T-helper 22 cell (primary cell): ENCODE data around the gene AZU1.

Source experiments
- DNase-seq: peaks from one replicate; pipeline ENCODE4 v3.0.0-alpha.2; 2020; ENCODE audit warnings: low read depth

The AZU1 gene

DNA sequence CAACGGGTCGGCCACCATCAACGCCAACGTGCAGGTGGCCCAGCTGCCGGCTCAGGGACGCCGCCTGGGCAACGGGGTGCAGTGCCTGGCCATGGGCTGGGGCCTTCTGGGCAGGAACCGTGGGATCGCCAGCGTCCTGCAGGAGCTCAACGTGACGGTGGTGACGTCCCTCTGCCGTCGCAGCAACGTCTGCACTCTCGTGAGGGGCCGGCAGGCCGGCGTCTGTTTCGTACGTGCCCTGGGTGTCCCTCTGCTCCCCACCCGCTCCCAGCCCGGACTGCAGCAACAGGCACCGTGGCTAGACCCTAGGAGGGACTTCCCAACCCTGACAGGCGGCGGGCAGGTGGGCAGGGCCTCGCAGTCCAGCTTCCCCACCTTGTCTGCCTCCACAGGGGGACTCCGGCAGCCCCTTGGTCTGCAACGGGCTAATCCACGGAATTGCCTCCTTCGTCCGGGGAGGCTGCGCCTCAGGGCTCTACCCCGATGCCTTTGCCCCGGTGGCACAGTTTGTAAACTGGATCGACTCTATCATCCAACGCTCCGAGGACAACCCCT, 28.0 kb downstream of the AZU1 start:
- DNase-seq: no peak

DNA sequence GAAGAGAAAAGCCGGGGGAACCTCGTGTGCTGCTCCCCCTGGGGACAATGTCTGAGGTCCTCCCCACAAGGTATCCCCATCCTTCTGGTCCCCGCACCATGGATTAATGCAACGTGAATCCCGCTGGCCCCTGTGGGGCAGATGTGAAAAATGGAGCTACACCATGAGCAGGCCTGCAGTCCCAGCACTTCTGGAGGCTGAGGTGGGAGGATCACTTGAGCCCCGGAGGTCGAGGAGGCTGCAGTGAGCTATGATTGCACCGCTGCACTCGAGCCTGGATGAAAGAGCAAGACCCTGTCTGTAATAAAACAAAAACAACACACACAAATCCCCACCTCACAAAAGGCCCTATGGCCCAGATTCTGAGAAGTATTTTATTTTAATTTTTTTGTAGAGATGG, 30.6 kb downstream of the AZU1 start:
- no peak for DNase-seq

DNA sequence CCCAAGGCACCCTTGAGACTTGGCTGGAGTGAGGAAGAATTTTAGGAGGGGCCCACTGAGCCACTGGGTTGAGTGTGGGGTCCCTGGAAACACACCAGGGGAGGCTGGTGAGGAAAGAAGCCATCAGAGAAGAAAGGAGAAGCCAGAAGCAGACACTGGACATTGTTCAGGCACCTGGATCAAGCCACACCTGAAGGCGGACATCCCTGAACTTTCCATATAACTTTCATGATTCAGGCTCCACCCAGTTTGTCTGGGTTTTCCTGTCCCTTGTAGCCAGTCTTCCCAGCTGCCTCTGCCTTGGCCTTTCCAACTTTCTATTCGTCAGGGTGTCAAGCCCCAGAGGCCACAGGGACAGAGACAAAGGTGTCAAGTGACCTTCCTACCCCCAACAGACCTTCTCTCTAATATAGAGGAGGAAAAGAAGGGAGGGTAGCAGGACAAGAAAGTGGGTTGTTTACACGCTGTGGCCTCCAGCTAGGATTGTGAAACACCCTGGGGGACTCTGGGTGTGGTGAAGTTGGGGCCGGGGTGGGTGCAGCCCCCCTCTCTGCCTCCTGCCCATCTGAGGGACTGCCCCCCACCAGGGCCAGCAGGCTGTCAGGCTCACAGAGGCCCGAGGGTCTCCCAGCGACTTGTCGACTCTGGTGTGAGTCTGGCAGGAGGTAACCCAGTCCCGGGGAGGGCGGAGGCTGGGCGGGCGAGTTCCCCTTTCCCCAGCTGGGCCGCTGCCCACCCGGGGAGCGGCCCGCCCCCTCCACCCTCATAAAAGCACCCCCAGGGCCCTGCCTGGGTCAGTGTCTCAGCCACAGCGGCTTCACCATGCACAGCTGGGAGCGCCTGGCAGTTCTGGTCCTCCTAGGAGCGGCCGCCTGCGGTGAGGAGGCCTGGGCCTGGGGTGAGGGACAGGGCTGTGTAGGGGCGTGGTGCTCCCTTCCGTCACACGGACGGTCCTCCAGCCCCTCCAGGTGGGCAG, 31.5 kb downstream of the AZU1 start, which contains the start of gene CFD:
Gene CFD, plus strand, starts transcription at position 797 of the 976 bp plus-strand sequence. Its CDS starts 26 bp downstream, at position 823.
- no peak for DNase-seq

DNA sequence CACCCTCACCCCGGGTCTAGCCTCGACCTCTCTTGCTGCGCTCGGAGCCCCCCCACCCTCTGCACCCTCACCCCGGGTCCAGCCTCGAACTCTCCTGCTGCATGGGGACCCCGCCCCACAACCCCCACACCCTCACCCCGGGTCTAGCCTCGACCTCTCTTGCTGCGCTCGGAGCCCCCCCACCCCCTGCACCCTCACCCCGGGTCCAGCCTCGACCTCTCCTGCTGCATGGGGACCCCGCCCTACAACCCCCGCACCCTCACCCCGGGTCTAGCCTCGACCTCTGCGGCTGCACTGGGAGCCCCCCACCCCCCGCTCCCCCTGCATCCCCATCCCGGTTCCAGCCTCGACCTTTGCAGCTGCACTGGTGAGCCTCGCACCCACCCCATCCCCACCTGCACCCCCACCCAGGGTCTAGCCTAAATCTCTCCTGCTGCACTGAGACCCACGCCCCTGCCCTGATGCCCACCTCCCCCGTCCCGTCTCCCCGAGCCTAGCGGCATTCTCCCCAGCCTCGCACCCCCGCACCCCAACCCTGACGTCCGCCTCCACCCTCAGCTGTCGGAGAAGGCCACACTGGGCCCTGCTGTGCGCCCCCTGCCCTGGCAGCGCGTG, 33.6 kb downstream of the AZU1 start:
- no peak for DNase-seq

DNA sequence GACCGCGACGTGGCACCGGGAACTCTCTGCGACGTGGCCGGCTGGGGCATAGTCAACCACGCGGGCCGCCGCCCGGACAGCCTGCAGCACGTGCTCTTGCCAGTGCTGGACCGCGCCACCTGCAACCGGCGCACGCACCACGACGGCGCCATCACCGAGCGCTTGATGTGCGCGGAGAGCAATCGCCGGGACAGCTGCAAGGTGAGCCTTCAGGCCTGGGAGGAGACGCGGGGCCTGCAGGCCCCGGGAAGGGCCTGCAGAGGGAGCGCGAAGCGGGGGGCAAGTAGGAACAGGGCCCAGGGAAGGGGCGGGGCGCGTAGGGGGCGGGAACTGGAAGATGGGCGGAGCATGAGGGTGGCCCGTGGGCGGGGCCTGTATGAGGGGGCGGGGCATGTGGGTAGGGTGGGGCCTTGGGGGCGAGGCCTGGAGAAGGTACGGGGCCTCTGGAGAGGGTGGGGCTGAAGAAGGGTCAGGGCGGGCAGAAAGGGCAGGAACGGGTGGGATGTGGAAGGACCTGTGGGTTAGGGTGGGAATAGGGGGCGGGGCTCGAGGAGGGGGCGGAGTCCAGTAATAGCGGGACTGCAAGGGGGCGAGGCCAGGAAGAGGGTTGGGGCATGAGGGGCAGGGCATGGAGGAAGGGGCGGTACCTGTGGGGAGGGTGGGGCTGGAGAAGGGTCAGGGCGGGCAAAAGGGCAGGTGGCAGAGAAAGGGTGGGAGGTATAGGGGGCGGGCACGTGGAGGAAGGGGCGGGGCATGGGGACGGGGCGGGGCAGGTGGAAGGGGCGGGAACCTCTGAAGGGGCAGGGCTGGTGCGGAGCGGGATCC, 34.3 kb downstream of the AZU1 start:
- DNase-seq: peak; percentile 57

DNA sequence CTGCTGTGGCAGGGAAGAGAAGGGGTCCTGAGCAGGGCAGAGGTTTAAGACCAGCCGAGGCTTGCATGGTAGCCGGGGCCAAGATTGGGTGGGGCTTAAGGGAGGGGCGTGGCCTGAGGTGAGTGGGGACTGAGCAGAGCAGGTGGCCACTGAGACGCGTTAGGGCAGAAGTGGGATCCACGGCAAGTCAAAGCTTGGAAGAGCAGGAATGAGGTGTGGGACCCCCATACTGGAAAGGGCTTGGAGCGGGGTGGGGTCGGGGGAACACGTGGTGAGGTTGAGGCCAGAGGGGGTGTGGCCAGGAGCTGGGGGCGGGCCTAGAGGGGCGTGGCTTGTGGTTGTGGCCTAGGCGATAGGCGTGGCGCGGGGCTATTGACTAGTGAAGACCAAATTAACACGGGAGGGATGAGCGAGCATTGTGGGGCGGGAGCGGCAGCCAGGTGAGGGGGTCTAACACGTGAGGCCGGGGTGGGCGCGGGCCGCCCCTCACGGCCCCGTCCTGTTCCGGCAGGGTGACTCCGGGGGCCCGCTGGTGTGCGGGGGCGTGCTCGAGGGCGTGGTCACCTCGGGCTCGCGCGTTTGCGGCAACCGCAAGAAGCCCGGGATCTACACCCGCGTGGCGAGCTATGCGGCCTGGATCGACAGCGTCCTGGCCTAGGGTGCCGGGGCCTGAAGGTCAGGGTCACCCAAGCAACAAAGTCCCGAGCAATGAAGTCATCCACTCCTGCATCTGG, 35.1 kb downstream of the AZU1 start:
- peak; percentile 69 for DNase-seq

DNA sequence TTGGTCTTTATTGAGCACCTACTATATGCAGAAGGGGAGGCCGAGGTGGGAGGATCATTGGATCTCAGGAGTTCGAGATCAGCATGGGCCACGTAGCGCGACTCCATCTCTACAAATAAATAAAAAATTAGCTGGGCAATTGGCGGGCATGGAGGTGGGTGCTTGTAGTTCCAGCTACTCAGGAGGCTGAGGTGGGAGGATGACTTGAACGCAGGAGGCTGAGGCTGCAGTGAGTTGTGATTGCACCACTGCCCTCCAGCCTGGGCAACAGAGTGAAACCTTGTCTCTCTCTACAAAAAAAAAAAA, 35.6 kb downstream of the AZU1 start:
- DNase-seq: no peak

DNA sequence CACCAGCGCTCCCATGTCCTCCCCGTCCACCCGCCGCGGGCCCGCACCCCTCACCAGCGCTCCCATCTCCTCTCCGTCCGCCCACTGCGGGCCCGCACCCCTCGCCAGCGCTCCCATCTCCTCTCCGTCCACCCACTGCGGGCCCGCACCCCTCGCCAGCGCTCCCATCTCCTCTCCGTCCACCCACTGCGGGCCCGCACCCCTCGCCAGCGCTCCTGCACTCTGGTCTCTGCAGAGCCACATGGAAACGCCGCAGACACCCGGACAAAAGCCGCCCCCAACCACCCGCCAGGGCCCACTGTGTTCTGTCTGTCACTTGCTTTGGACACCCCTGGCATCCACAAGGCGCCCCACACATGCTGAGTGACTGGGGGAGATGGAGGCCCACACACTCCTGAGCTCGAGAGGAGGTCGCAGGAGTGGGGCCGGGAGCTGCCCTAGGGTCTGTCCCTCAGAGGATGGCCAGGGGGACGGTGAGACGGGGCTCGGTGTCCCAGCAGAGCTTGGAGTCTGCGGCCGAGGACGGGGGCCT, 39.2 kb downstream of the AZU1 start:
- DNase-seq: no peak

DNA sequence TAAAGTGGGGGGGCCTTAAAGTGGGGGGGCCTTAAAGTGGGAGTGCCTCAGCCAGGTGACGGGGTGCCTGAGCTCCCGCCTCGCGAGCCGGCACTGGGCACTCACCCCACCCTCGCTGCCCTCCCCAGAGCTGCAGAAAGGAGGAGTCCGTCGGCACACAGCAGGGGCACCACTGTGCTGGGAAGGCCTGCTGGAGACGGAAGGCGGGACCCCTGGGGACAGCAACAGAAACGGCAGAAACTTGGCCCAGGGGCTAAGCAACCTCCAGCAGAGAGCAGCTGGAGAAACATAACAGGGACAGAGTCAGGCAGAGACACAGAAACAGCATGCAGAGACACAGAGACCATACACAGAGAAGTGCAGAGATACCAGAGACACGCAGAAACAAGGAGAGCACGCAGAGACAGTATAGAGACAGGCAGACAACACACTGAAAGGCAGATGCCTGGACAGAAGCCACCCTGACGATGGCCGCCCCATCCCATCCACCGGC, 39.7 kb downstream of the AZU1 start:
- no peak for DNase-seq

DNA sequence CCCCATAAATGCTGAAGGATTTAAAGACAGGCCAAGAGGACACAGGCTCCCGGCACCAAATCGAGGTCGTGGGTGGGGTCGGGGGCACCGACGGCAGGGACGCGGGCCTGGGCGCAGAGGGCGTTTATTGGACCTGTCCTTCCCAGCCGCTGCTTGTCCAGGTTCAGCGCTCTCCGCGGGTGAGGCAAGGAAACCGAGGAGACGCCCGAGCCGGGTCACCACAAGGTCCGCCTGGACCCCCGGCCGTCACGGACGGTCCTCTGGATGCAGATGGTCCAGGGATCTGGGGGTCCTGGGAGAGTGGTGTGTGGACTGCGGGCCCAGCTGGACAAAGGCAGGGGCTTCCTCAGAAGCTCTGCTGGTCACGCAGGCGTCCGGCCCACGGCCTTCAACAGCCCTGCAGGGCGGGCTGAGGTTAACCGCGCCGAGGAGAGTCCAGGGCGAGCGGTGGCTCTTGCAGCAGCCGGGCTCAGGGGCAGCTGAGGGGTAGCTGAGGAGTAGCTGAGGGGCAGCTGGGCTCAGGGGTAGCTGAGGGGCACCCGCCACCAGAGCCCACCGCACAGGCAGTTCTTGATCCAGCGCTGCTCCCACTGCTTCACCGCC, 40.3 kb downstream of the AZU1 start:
- DNase-seq: no peak

DNA sequence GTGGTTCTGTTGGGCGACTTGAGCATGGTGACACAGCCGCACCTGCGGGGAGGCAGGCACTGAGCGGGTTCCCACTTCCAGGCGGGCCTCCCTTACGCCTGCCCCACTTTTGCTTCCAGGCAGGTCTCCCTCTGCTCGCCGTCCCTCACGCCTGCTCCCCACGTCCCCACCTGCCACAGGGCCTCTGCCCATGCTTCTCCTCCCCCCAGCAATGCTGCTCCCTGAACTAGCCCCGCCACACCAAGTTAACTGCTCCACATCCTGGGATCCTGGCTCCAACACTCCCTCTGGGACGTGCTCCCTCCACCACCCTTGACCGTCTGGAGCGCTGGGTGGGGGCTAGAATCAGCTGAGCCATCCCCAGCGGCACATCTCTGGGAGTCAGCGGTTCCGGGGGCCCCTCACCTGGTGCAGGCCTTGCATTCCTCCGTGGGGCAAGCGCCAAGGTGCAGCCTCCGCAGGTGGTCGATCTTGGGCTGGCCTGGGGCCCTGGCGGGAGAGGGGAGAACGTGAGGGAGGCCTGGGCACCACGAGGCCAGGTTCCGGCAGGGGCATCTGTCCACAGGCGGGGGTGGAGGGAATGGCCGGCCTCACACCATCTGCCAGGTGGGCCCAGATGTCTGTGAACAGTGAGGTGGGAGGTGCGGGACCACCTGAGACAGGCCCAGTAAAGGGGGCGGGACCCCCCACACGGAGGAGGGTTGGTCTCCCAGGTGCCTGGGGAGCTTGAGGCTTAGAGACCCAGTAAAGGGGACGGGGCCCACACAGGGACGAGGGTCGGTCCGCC, 41.0 kb downstream of the AZU1 start:
- no peak for DNase-seq

DNA sequence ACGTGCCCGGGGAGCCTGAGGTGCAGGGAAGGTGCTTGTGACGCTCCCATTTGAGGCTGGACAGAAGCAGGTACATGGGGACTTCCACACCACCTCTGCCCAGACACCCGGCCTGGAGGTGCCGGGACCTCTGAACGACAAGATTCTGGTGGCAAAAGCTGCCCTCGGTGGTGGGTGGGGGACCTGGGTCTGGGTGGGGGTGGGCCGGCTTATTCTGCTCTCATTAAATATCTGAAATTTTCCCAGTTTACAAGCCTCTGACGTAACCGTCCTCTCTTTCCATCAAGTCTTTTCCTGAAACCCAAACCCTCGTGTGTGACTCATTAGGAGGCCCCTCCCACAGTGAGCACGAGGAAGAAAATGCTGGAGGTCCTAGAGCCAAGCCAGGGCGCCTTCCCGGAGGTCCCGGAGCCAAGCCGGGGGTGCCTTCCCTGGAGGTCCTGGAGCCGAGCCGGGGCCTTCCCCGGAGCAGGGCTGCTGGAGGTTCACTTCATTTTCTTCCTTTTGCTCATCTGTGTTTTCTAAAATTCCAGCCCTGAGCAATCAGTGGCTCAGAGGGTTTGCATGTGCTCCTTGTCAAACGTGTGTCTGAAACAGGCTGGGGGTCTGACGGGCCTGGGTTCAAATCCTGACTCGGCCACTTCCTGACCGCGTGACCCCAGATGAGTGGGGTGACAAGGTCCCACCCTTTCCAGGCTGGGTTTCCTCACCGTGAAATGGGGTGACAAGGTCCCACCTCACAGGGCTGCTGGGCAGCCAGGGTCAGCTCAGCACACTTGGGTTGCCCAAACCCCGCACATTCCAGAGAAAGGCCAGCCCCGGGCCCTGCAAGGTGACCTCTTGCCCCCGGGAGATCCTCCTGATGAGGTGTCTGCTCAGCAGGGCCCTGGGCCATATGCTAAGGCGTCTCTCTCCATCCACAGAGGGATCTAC, 41.9 kb downstream of the AZU1 start:
- DNase-seq: no peak

DNA sequence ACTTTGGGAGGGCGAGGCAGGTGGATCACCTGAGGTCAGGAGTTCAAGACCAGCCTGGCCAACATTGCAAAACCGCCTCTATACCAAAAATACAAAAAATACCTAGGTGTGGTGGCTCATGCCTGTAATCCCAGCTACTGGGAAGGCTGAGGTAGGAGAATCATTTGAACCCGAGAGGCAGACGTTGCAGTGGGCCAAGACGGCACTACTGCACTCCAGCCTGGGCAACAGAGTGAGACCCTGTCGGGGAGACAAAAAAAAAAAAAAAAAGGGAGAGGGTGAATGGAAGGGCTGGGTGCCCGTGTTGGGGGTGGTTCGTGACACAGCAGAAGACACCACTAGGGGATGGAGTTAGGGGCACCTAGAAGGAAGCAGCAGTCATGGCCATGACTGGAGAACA, 42.7 kb downstream of the AZU1 start:
- DNase-seq: no peak

DNA sequence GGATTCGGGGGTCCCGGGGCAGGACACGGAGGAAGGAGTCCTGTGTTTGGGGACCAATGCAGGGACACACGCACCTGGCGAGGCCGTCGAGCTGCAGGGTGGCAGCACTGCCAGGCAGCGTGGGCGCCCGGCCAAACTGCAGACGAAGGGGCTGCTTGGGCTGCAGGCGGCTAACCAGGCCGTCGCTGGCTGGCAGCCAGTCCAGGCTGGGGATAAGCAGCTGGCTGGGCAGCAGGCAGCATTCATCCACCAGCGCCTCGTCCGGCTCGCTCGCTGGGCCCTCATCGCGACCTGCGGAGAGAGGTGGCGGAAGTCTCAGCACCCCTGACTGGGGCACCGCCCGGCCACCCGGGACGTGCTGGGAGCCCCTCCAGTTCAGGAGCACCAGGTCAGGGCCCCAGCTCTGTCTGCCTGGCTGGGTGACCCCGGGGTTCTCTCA, 43.3 kb downstream of the AZU1 start:
- no peak for DNase-seq

DNA sequence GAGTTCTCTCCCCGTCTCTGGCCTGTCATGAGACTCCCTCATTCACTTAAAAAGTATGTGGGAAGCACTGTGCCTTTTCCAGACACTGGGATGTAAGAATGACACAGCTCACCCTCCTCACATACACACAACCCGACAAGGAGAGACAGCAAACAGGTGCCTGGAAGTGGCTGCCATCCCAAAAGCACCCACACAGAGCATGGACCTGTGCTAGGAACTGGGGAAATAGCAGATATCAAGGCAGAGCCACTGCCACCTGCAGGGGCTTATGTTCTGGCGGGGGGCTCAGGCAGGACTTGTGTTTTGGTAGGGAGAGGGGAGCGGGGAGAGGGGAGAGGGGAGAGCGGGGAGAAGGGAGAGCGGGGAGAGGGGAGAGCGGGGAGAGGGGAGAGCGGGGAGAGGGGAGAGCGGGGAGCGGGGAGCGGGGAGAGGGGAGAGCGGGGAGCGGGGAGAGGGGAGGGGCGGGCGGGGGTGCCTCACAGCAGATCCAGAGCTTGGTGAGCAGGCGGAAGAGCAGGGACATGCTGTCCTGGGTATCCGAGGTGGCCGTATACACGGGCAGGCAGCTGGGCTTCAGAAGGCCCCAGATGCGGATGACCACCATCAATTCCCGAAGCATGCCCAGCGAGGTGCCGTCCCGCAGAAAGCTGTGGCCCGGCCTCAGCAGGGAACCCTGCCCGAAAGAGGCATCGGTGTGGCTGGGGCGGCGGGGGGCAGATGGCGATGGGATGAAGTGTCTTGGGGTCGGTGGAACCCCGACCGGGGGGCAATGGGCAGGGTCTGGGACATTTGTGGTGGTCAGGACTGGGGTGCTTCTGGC, 44.0 kb downstream of the AZU1 start:
- no peak for DNase-seq

DNA sequence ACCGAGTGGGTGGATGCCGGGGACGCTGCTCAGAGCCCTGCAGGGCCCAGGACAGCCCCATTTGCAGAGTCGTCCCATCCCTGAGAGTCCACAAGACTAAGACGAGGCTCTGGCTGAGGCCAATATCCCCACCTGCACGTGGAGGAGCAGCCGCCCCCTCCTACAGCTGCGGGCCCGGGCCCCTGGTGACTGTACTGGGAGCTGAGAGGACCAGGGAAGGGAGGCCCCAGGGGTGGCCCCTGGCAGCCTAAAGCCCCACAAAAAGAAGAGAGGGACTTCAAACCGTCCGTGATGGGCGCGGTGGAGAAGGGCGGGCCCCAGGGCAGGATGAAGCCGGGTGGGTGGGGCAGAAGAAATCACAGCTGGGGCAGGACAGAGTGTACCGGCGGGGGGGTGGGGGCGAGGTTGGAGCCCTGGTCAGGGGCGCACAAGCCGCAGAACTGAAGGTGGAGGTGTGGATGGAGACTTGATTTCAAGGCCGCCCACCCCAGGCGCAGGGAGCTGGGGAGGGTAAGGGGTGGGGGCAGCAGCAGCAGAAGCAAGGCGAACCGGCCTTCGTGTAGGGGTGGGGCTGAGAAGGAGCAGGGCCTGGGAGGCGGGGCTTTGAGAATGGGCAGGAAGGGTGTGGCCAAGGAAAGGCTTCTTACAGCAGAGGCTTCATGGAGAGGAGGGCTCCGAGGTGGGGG, 44.8 kb downstream of the AZU1 start:
- DNase-seq: peak; percentile 82

DNA sequence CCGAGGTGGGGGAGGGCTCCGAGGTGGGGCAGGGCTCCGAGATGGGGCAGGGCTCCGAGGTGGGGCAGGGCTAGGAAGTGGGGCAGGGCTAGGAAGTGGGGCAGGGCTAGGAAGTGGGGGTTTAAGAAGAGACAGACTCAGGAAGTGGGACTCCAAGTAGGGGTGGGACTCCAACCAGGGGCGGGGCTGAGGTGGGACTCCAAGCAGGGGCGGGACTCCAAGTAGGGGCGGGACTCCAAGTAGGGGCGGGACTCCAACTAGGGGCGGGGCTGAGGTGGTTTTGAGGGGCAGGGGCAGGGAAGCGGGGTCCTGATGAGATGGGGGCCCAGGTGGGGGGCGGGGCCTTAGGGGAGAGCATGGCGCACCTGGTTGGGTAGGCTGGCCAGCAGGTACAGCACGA, 45.4 kb downstream of the AZU1 start:
- DNase-seq: peak; percentile 82
